H9 (cell line): Measurements from ENCODE around the gene C19orf33. TPM values are rescaled to one million over a fixed set of nuclear protein-coding genes. Genes with fewer than 3 reads are reported as not detected.

Experiments used
- DNase-seq: peaks from one replicate; pipeline ENCODE4 v3.0.0-alpha.2; 2017
- H2AFZ ChIP-seq: one replicate; pipeline ENCODE4 v1.6.1; 2013; ENCODE audit warnings: mild to moderate bottlenecking, low read length, control low read depth, moderate library complexity
- H2AK5ac ChIP-seq: 2 replicates; pipeline ENCODE4 v1.6.1; 2013; ENCODE audit warnings: low read length, control low read depth, mixed read lengths; ENCODE audit not compliant: insufficient read length
- H2BK120ac ChIP-seq: one replicate; pipeline ENCODE4 v1.6.1; 2013; ENCODE audit warnings: low read depth, mild to moderate bottlenecking, low read length, control low read depth, inconsistent platforms; ENCODE audit not compliant: poor library complexity, severe bottlenecking
- H2BK12ac ChIP-seq: 2 replicates; pipeline ENCODE4 v1.6.1; 2013; ENCODE audit warnings: low read length, control low read depth, mixed read lengths, low read depth; ENCODE audit not compliant: insufficient read length
- H2BK15ac ChIP-seq: 2 replicates; pipeline ENCODE4 v1.6.1; 2013; ENCODE audit warnings: low read depth, low read length, control low read depth
- H2BK20ac ChIP-seq: one replicate; pipeline ENCODE4 v1.6.1; 2013; ENCODE audit warnings: low read depth, mild to moderate bottlenecking, low read length, control low read depth, inconsistent platforms; ENCODE audit not compliant: poor library complexity, severe bottlenecking
- H2BK5ac ChIP-seq: 2 replicates; pipeline ENCODE4 v1.6.1; 2013; ENCODE audit warnings: low read length, control low read depth, mixed read lengths; ENCODE audit not compliant: insufficient read length
- H3K14ac ChIP-seq: 2 replicates; pipeline ENCODE4 v1.6.1; 2013; ENCODE audit warnings: low read length, control low read depth; ENCODE audit not compliant: insufficient read depth
- H3K18ac ChIP-seq: 2 replicates; pipeline ENCODE4 v1.6.1; 2013; ENCODE audit warnings: low read depth, mild to moderate bottlenecking, mixed read lengths, low read length, control low read depth; ENCODE audit not compliant: insufficient read length
- H3K23ac ChIP-seq: 2 replicates; pipeline ENCODE4 v1.6.1; 2013; ENCODE audit warnings: low read length, control low read depth, mixed read lengths, low read depth; ENCODE audit not compliant: insufficient read length
- H3K23me2 ChIP-seq: 2 replicates; pipeline ENCODE4 v1.6.1; 2013; ENCODE audit warnings: low read depth, mild to moderate bottlenecking, mixed read lengths, low read length, control low read depth; ENCODE audit not compliant: insufficient read length, poor library complexity, severe bottlenecking
- H3K27ac ChIP-seq: 2 replicates; pipeline ENCODE4 v1.5.1; 2013; ENCODE audit warnings: low read length, control low read depth, mixed read lengths, low read depth; ENCODE audit not compliant: insufficient read length
- H3K27me3 ChIP-seq: 2 replicates; pipeline ENCODE4 v1.6.1; 2013; ENCODE audit warnings: low read length, control low read depth, inconsistent platforms; ENCODE audit not compliant: insufficient read depth
- H3K4ac ChIP-seq: 2 replicates; pipeline ENCODE4 v1.6.1; 2013; ENCODE audit warnings: low read depth, mild to moderate bottlenecking, control low read depth, inconsistent platforms, low read length, moderate library complexity
- H3K4me1 ChIP-seq: 2 replicates; pipeline ENCODE4 v1.6.1; 2013; ENCODE audit warnings: low read length, control low read depth, inconsistent platforms; ENCODE audit not compliant: insufficient read depth
- H3K4me2 ChIP-seq: 2 replicates; pipeline ENCODE4 v1.6.1; 2013; ENCODE audit warnings: low read length, control low read depth, mixed read lengths; ENCODE audit not compliant: insufficient read length, insufficient read depth
- H3K56ac ChIP-seq: 2 replicates; pipeline ENCODE4 v1.6.1; 2013; ENCODE audit warnings: low read depth, mild to moderate bottlenecking, mixed read lengths, low read length, control low read depth; ENCODE audit not compliant: insufficient read length
- H3K79me1 ChIP-seq: 2 replicates; pipeline ENCODE4 v1.6.1; 2013; ENCODE audit warnings: low read depth, mild to moderate bottlenecking, moderate library complexity, low read length, control low read depth, inconsistent platforms; ENCODE audit not compliant: insufficient read depth, poor library complexity, severe bottlenecking
- H3K79me2 ChIP-seq: 2 replicates; pipeline ENCODE4 v1.6.1; 2013; ENCODE audit warnings: low read length, control low read depth, inconsistent platforms; ENCODE audit not compliant: insufficient read depth
- H3K9ac ChIP-seq: 2 replicates; pipeline ENCODE4 v1.6.1; 2013; ENCODE audit warnings: low read length, control low read depth, mixed read lengths; ENCODE audit not compliant: insufficient read length; ENCODE audit errors: extremely low read depth
- H3K9me3 ChIP-seq: one replicate; pipeline ENCODE4 v1.6.1; 2013; ENCODE audit warnings: low read depth, low read length, inconsistent platforms; ENCODE audit not compliant: control insufficient read depth
- H3T11ph ChIP-seq: one replicate; pipeline ENCODE4 v1.6.1; 2013; ENCODE audit warnings: mild to moderate bottlenecking, low read length, control low read depth, inconsistent platforms
- H4K20me1 ChIP-seq: one replicate; pipeline ENCODE4 v1.6.1; 2013; ENCODE audit not compliant: control insufficient read depth, insufficient read length, insufficient read depth
- H4K5ac ChIP-seq: 2 replicates; pipeline ENCODE4 v1.6.1; 2013; ENCODE audit warnings: low read depth, mild to moderate bottlenecking, mixed read lengths, low read length, control low read depth; ENCODE audit not compliant: insufficient read length
- H4K8ac ChIP-seq: replicated peaks from 2 replicates; pipeline ENCODE4 v1.6.1; 2013; ENCODE audit warnings: low read length, control low read depth, mixed read lengths, low read depth; ENCODE audit not compliant: insufficient read length
- H4K91ac ChIP-seq: 2 replicates; pipeline ENCODE4 v1.6.1; 2013; ENCODE audit warnings: low read depth, mild to moderate bottlenecking, moderate library complexity, mixed read lengths, low read length, control low read depth; ENCODE audit not compliant: insufficient read length
- H3K27ac Mint-ChIP-seq, 3 experiments: 2 replicates in 2 of 3; 3 replicates in 1 of 3; pipeline ENCODE4 v1.8.0; 2020 to 2021; ENCODE audit warnings: mixed read lengths in 3 of 3, mild to moderate bottlenecking in 1 of 3, moderate library complexity in 1 of 3
- H3K27me3 Mint-ChIP-seq: 2 replicates; pipeline ENCODE4 v1.8.0; 2021; ENCODE audit warnings: low read depth, mild to moderate bottlenecking, moderate library complexity, mixed read lengths
- H3K36me3 Mint-ChIP-seq, 3 experiments: 2 replicates in 2 of 3; 3 replicates in 1 of 3; pipeline ENCODE4 v1.8.0; 2020 to 2021; ENCODE audit warnings: low read depth in 3 of 3, mixed read lengths in 3 of 3; ENCODE audit not compliant: insufficient read depth in 1 of 3
- H3K4me1 Mint-ChIP-seq, 2 experiments: 2 replicates each; pipeline ENCODE4 v1.8.0; 2020; ENCODE audit warnings: mixed read lengths in 2 of 2
- H3K4me3 Mint-ChIP-seq, 2 experiments: 2 replicates in 1 of 2; 3 replicates in 1 of 2; pipeline ENCODE4 v1.8.0; 2020 to 2021; ENCODE audit warnings: mild to moderate bottlenecking in 2 of 2, mixed read lengths in 2 of 2, moderate library complexity in 1 of 2
- H3K9me3 Mint-ChIP-seq, 2 experiments: 2 replicates in 1 of 2; 3 replicates in 1 of 2; pipeline ENCODE4 v1.8.0; 2020; ENCODE audit warnings: mild to moderate bottlenecking in 2 of 2, mixed read lengths in 2 of 2, moderate library complexity in 1 of 2
- WGBS: extraction: QIAGEN DNeasy Blood & Tissue Kit; methylation state at CpG from one replicate; pipeline ENCODE4 v1.1.7; 2013; ENCODE audit warnings: missing lambda C conversion rate, low lambda C conversion rate, mixed read lengths; ENCODE audit not compliant: insufficient read length; ENCODE audit errors: extremely low coverage; 5-methylcytosine and 5-hydroxymethylcytosine counted together
- total RNA-seq: library from RNA; stranded (reverse); gene quantifications from 2 replicates; pipeline ENCODE4 v1.2.1, GENCODE V29; 2021
- TF ChIP-seq, protein P1 (sequence below): fragments of 200-600 bp; sonication (generic); conservative IDR thresholded peaks from 3 replicates; pipeline ENCODE4 v1.8.0; 2021; ENCODE audit warnings: antibody characterized with exemption, mild to moderate bottlenecking

C19orf33 gene
- total RNA-seq, 1 experiment from 2014 or later: not detected

DNA sequence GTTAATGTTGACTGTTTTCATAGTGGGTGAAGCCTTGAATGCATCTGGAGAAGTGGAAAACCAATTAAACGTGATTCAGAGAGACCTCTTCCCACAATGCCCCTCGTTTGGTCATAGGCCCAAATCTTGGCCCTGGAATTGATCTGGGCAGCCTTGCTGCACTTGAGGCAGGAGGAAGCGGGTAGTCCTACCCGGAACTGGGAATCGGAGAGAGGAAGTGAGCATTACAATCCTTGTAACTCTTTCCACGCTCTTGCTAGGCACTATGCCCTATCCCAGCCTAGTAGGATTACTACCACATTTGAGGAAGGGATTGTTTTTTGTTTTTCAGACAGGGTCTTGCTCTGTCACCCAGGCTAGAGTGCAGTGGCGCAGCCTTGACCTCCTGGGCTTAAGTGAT, 19.2 kb downstream of the C19orf33 start:
- Mint-ChIP-seq H3K36me3 (peaks cover 5 to 16% (median 13%) of the 10 kb centered on the region in 3 experiments; a peak in 6 of 7 replicates), H3K4me3 (no peak overlapping the region), H3K9me3 (no peaks in the 10 kb centered on the region), H3K27me3 (peaks cover 32% of the 10 kb centered on the region), H3K4me1 (peaks cover 11 to 18% of the 10 kb centered on the region in 2 experiments), H3K27ac (peak overlapping the region in 1 of 3 experiments; percentile 53; a peak in 1 of 7 replicates)
- Histone ChIP-seq H3K56ac (no peak overlapping the region), H3K18ac (no peak overlapping the region), H2BK15ac (no peak overlapping the region), H3T11ph (no peak overlapping the region), H3K79me2 (no peaks in the 10 kb centered on the region), H3K9me3 (no peaks in the 10 kb centered on the region), H4K8ac (no peak overlapping the region), H2AFZ (no peak overlapping the region), H3K23me2 (peaks cover 12% of the 10 kb centered on the region), H4K5ac (no peak overlapping the region), H2BK20ac (no peak overlapping the region), H3K27ac (no peak overlapping the region), H4K20me1 (no peaks in the 10 kb centered on the region), H3K9ac (no peak overlapping the region), H3K4ac (no peak overlapping the region), H3K4me1 (no peaks in the 10 kb centered on the region), H3K4me2 (no peak overlapping the region), H3K79me1 (no peaks in the 10 kb centered on the region), H4K91ac (no peak overlapping the region), H2AK5ac (no peak overlapping the region), H2BK5ac (no peak overlapping the region), H2BK120ac (no peak overlapping the region), H3K23ac (no peak overlapping the region), H3K14ac (no peak overlapping the region), H2BK12ac (no peak overlapping the region), H3K27me3 (peaks cover 9% of the 10 kb centered on the region; the same call in 1 of the 2 replicates)
- DNase-seq: no peak
- no CpG with 5 or more reads among the region's 7 CpGs for WGBS
- TF ChIP-seq, protein P1, sequence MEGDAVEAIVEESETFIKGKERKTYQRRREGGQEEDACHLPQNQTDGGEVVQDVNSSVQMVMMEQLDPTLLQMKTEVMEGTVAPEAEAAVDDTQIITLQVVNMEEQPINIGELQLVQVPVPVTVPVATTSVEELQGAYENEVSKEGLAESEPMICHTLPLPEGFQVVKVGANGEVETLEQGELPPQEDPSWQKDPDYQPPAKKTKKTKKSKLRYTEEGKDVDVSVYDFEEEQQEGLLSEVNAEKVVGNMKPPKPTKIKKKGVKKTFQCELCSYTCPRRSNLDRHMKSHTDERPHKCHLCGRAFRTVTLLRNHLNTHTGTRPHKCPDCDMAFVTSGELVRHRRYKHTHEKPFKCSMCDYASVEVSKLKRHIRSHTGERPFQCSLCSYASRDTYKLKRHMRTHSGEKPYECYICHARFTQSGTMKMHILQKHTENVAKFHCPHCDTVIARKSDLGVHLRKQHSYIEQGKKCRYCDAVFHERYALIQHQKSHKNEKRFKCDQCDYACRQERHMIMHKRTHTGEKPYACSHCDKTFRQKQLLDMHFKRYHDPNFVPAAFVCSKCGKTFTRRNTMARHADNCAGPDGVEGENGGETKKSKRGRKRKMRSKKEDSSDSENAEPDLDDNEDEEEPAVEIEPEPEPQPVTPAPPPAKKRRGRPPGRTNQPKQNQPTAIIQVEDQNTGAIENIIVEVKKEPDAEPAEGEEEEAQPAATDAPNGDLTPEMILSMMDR: no peak
